Neural progenitor cell (in vitro differentiated cells): ENCODE data around the gene HAT1.

Experiments
- CTCF ChIP-seq: fragments of 200-600 bp; sonication (generic); IDR thresholded peaks from 2 replicates; pipeline ENCODE4 v1.5.1; 2017; ENCODE audit warnings: antibody characterized with exemption, mild to moderate bottlenecking
- EZH2phosphoT487 ChIP-seq: fragments of 200-600 bp; sonication (generic); IDR thresholded peaks from 2 replicates; pipeline ENCODE4 v1.6.1; 2017; ENCODE audit warnings: antibody characterized with exemption

- TF ChIP-seq CTCF (no peak), EZH2phosphoT487 (no peak)
Measured at GRCh38 chr2:171909266-171909665, 13.0 kb upstream of the HAT1 start.
